Epithelial cell of proximal tubule (primary cell): ENCODE measurements around the gene DDX5. TPM values are rescaled to one million over a fixed set of nuclear protein-coding genes. Genes with fewer than 3 reads are reported as not detected.
A peak's percentile ranks its signal among the peaks of the same experiment; 100 is the strongest.
"Not testable (repeated sequence)": the region's sequence is repeated elsewhere in the genome, so short reads cannot be mapped to it uniquely, and the experiment has no call there.

Experiments used
- DNase-seq: peaks from one replicate; pipeline ENCODE4 v3.0.0-alpha.2; 2011; ENCODE audit warnings: low read depth
- H3K4me3 ChIP-seq: 2 replicates; pipeline ENCODE4 v1.5.1; 2011; ENCODE audit warnings: low read depth, mild to moderate bottlenecking, low read length
- CTCF ChIP-seq: conservative IDR thresholded peaks from 2 replicates; pipeline ENCODE4 v1.5.1; 2012; ENCODE audit warnings: low read depth, mild to moderate bottlenecking, low read length
- total RNA-seq: library from RNA; depleted of rRNA; stranded (reverse); fragments of >200 nt; gene quantifications from 2 replicates; pipeline ENCODE4 v1.2.3, GENCODE V29; 2015

Gene DDX5
- total RNA-seq, 1 donor from 2014 or later: 274 TPM

GRCh38 chr17:64461788-64462187 lies 44.3 kb downstream of the DDX5 start:
- H3K4me3 ChIP-seq: no peak overlapping the region
- no peak for TF ChIP-seq CTCF

DNA sequence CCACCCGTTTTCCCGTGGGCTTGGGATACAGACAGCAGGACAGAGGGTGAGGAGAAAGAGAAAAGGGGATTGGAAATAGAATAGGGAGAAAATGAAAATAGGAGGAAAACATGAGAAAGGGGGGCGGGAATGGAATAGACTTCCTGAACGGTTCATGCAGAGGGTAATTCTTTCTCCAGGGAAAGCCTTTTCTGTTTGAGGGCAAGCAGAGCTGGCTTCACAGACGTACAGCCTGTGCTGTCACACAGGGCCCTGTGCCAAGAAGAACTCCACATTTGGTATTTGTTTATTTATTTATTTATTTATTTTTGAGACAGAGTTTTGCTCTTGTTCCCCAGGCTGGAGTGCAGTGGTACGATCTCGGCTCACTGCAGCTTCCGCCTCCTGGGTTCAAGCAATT lies 45.1 kb downstream of the DDX5 start:
- TF ChIP-seq CTCF: no peak
- no peak for DNase-seq
- H3K4me3 ChIP-seq: no peak overlapping the region

More at GRCh38 chr17:64461788-64462187, 44.3 kb downstream of the DDX5 start:
- no peak for DNase-seq

- DNase-seq, H3K4me3 ChIP-seq: not testable (repeated sequence)
Measured at GRCh38 chr17:64459818-64460217, 46.3 kb downstream of the DDX5 start.

- no peak for TF ChIP-seq CTCF
Measured at GRCh38 chr17:64459284-64459747, 46.8 kb downstream of the DDX5 start.

DNA sequence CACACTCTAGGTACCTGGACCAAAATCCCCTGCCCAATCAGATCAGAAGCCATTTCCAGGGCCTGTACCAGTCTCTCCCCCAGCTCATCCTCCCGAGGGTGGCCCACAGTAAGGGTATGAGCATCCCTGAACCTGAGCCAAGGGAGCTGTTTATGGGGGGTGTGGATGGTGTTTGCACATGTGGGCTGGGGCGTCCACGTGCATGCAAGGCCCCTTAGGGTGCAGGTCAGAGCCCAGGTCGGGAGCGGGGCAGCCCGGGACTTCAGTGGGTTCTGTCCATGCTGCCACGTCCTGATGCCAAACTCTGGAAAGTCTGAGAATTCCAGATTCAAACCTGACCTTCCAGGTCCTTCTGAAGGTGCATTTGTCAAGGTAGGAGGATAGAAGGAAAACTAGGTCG lies 47.3 kb downstream of the DDX5 start:
- TF ChIP-seq CTCF: no peak
- H3K4me3 ChIP-seq: no peak overlapping the region
- DNase-seq: no peak

More at GRCh38 chr17:64459284-64459747, 46.8 kb downstream of the DDX5 start:
- H3K4me3 ChIP-seq: no peak overlapping the region
- peak; percentile 32 for DNase-seq

DNA sequence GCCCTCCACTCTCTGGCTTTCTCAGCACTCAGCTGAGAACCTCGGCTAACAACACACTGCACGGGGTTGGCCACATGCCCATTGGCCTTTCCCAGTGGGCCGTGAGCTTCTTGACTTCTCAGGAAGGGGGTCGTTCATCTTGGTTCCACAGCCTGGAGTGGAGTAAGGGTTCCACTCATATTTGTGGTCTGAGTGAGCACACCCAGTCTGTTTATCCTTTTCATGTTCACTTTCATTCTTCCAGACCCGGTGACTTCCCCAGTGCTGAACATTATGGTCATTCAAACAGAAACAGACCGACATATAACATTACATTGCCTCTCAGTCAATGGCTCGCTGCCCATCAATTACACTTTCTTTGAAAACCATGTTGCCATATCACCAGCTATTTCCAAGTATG lies 48.9 kb downstream of the DDX5 start:
- no peak for TF ChIP-seq CTCF
- DNase-seq: no peak
- no peak overlapping the region for H3K4me3 ChIP-seq

DNA sequence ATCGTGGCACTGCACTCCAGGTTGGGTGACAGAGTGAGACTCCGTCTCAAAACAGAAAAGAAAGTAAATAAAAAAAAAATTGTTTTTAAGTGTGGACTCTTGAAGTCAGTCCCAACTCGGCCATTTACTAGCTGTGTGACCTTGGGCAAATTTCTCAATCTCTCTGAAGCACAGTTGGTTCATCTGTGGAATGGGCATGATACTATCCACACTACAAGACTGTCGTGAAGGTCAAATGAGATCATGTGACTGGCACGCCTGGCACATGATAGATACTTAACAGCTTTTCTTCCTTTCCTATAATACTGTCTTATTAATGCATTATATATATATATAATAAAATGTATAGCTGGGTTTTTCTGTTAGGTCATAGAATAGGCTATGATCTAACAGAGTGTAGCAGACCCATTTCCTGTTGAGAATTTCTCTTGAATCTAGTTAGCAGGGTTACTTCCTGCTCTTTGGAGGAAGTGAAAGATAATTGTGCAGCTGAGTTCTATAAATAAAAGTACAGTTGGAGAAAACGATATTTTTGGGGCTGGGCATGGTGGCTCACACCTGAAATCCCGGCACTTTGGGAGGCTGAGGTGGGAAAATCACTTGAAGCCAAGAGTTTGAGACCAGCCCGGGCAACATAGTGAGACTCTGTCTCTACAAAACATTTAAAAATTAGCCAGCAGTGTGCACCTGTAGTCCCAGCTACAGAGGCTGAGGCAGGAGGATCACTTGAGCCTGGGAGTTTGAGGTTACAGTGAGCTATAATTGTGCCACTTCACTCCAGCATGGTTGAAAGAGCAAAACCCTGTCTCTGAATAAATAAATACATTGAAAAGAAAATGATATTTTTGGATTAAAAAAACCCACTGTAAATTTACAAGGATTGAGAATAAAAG lies 49.9 kb downstream of the DDX5 start:
- no peak for TF ChIP-seq CTCF
- no peak overlapping the region for H3K4me3 ChIP-seq
- DNase-seq: no peak
